Gastroesophageal sphincter (tissue), 4 donors: ENCODE results near the gene IGHMBP2. TPM values are rescaled to one million over a fixed set of nuclear protein-coding genes. Genes with fewer than 3 reads are reported as not detected.

Experiments used
- ATAC-seq: fragments of 150-250 bp; one replicate; pipeline ENCODE4 v1.9.1; 2016; ENCODE audit warnings: mild to moderate bottlenecking, moderate library complexity
- H3K27ac ChIP-seq, 4 donors: fragments of 200-600 bp; sonication (generic) in 3 of 4; 1 replicate in 3 of 4; 2 replicates in 1 of 4; pipeline ENCODE4 v1.5.1; 2016 to 2019
- H3K27me3 ChIP-seq: fragments of 200-600 bp; sonication (generic); one replicate; pipeline ENCODE4 v1.5.1; 2019
- H3K36me3 ChIP-seq, 2 donors: fragments of 200-600 bp; sonication (generic); one replicate each; pipeline ENCODE4 v1.5.1; 2019; ENCODE audit warnings: control low read depth in 1 of 2
- H3K4me1 ChIP-seq, 3 donors: fragments of 200-600 bp; sonication (generic); 1 replicate in 2 of 3; 2 replicates in 1 of 3; pipeline ENCODE4 v1.5.1; 2016 to 2019; ENCODE audit warnings: control low read depth in 2 of 3
- H3K4me3 ChIP-seq, 2 donors: fragments of 200-600 bp; sonication (generic); one replicate each; pipeline ENCODE4 v1.5.1; 2019; ENCODE audit warnings: mild to moderate bottlenecking in 1 of 2, moderate library complexity in 1 of 2
- H3K9me3 ChIP-seq, 3 donors: fragments of 200-600 bp; sonication (generic); one replicate each; pipeline ENCODE4 v1.5.1; 2017 to 2019; ENCODE audit warnings: control low read depth in 2 of 3
- CTCF ChIP-seq, 4 experiments: fragments of 200-600 bp in 2 of 4; fragments of 450-650 bp in 2 of 4; sonication (generic) in 1 of 4; IDR thresholded peaks; one replicate each; pipeline ENCODE4 v1.5.1; 2017 to 2019; ENCODE audit warnings: antibody characterized with exemption in 4 of 4, mild to moderate bottlenecking in 2 of 4, moderate library complexity in 2 of 4
- EP300 ChIP-seq: sonication (generic); formaldehyde crosslinking; IDR thresholded peaks from one replicate; pipeline ENCODE4 v1.6.1; 2017; ENCODE audit warnings: antibody characterized with exemption, mild to moderate bottlenecking
- POLR2A ChIP-seq, 2 donors: fragments of 450-650 bp; IDR thresholded peaks; one replicate each; pipeline ENCODE4 v1.6.1; 2017; ENCODE audit warnings: antibody characterized with exemption in 2 of 2, mild to moderate bottlenecking in 2 of 2, moderate library complexity in 1 of 2
- POLR2AphosphoS5 ChIP-seq: sonication (generic); formaldehyde crosslinking; IDR thresholded peaks from one replicate; pipeline ENCODE4 v1.6.1; 2017; ENCODE audit warnings: antibody characterized with exemption
- WGBS, 2 donors: methylation state at CpG; one replicate each; pipeline ENCODE4 v1.1.5; 2018; ENCODE audit warnings: low coverage in 1 of 2; 5-methylcytosine and 5-hydroxymethylcytosine counted together
- total RNA-seq, 4 donors: library from RNA; depleted of rRNA; stranded (reverse); fragments of >200 nt; gene quantifications; one replicate each; pipeline ENCODE4 v1.1.0, GENCODE V29; 2016

IGHMBP2 gene
- total RNA-seq, 4 donors from 2014 or later = 20.9 to 31.8 (median 24.9) TPM

DNA sequence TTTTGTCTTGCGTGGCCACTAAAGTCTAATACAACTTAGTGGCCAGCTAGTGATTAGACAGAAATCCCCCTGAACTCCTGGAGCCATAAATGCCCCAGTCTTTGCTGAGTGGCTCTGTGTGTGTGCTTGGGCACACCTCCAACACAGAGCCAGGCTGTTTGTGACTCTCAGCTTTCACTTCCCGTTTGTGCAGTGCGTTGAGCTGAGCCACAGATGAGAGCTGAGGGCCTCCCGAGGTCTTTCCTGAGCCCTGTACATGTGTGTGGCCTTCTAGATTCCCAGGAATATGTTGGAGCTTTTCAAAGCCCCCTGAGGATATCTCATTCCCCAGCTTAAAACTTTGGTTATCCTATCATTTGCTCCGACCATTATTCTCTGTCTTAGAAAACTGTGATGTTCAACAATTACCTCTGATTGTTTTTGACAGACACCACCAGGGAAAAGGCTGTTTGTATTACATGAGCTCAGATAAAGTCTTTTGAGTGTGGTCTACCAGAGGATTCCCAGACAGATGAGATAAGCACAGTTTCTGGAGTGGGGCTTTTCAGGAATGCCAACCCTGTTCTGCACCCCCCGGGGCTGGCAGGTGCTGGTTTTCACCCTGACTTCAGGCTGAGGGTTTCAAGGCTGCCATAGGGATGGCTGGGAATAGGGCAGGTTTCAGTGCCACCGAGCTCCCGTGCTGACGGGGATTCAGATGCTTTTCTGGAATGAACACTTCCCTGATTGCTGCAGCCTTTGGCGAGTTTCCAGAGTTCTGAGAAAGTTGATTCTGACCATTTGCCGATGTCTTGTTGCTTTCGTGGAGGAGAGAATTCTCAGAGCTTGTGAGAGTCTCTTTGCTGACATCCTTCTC lies 23.8 kb downstream of the IGHMBP2 start:
- H3K9me3 ChIP-seq = peaks cover 0 to 20% (median 0%) of the 10 kb centered on the region in 3 donors
- no peaks in the 10 kb centered on the region for H3K27me3 ChIP-seq
- no peak for TF ChIP-seq EP300
- no peak for TF ChIP-seq POLR2AphosphoS5
- TF ChIP-seq POLR2A (IDR thresholded peaks at IDR 0.05) = no peak
- no peak for TF ChIP-seq CTCF (IDR thresholded peaks at IDR 0.05)
- H3K4me3 ChIP-seq = no peak overlapping the region
- H3K4me1 ChIP-seq = peaks cover 4 to 85% (median 21%) of the 10 kb centered on the region in 3 donors
- peaks cover 0 to 88% of the 10 kb centered on the region in 2 donors for H3K36me3 ChIP-seq
- peak overlapping the region; percentile 64 to 93 (median 86) for H3K27ac ChIP-seq
- 22 to 40% methylated on average over 4 to 11 of the region's 12 CpGs for WGBS, 2 donors
- ATAC-seq = no peak

DNA sequence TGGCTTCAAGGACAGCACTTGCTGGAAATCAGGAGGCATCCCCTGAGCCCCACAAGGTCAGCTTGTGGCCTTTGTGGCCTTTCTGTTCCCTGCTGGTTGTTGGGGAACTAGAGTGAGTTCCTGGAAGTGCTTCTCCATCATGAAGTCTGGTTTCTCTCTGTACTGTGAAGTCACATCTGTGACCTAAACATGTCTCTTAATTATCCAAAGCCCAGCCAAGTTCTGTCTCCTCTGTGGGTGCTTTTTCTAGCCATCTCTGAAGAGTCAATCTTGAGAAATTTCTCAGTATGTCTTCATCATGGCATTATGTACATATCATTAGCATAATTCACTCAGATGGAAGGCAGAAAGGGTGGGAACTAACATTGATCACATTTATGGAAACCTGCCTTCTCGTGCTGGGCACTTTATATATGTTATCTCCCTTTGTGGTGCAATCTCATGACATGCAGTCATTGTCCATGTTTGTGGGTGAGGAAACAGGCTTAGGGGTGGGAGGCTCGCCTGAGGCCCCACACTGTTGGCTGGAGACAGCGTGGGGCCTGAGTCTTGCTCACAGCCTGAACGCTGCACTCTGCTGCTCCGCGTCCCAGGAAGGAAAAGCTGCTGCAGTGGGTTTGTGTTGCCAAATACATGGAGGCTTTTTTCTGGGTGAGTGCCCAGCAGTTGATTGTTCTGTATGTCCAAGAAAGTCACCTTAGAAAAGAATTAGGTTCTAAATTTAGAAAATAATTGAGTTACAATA lies 24.6 kb downstream of the IGHMBP2 start:
- Histone ChIP-seq H3K27me3 (no peaks in the 10 kb centered on the region), H3K4me1 (peaks cover 4 to 86% (median 21%) of the 10 kb centered on the region in 3 donors), H3K27ac (peak overlapping the region; percentile 64 to 93 (median 86)), H3K36me3 (peaks cover 0 to 85% of the 10 kb centered on the region in 2 donors), H3K9me3 (peaks cover 0 to 20% (median 0%) of the 10 kb centered on the region in 3 donors), H3K4me3 (no peak overlapping the region)
- 13 to 31% methylated on average over 5 to 6 of the region's 6 CpGs for WGBS, 2 donors
- TF ChIP-seq EP300 (no peak), CTCF (IDR thresholded peaks at IDR 0.05) (no peak), POLR2AphosphoS5 (peak; percentile 91), POLR2A (IDR thresholded peaks at IDR 0.05) (no peak)
- ATAC-seq = peak; percentile 18

GRCh38 chr11:68929135-68929534 lies 25.4 kb downstream of the IGHMBP2 start:
- Histone ChIP-seq H3K9me3 (peaks cover 0 to 20% (median 0%) of the 10 kb centered on the region in 3 donors), H3K36me3 (peaks cover 0 to 85% of the 10 kb centered on the region in 2 donors), H3K4me3 (no peak overlapping the region), H3K27ac (peak overlapping the region; percentile 64 to 93 (median 86)), H3K4me1 (peaks cover 4 to 86% (median 21%) of the 10 kb centered on the region in 3 donors), H3K27me3 (no peaks in the 10 kb centered on the region)
- no peak for TF ChIP-seq POLR2A (IDR thresholded peaks at IDR 0.05)
- TF ChIP-seq POLR2AphosphoS5 = no peak
- no peak for TF ChIP-seq EP300
- TF ChIP-seq CTCF (IDR thresholded peaks at IDR 0.05) = no peak
- 93% methylated on average over 8 of the region's 20 CpGs; no CpG with 5 or more reads in 1 of the 2 donors for WGBS, 2 donors
- no peak for ATAC-seq

- no peak for ATAC-seq
- peaks cover 0 to 15% (median 0%) of the 10 kb centered on the region in 3 donors for H3K9me3 ChIP-seq
- H3K4me3 ChIP-seq = no peak overlapping the region
- WGBS, 2 donors = 89 to 100% methylated on average over 7 to 9 of the region's 20 CpGs
- peaks cover 4 to 86% (median 21%) of the 10 kb centered on the region in 3 donors for H3K4me1 ChIP-seq
- no peaks in the 10 kb centered on the region for H3K27me3 ChIP-seq
- H3K36me3 ChIP-seq = peaks cover 0 to 85% of the 10 kb centered on the region in 2 donors
- H3K27ac ChIP-seq = peak overlapping the region in 3 of 4 donors; percentile 88 to 93 (median 91)
- TF ChIP-seq POLR2A (IDR thresholded peaks at IDR 0.05) (no peak), CTCF (IDR thresholded peaks at IDR 0.05) (no peak), POLR2AphosphoS5 (no peak), EP300 (no peak)
Measured at GRCh38 chr11:68929706-68930570, 26.2 kb downstream of the IGHMBP2 start.
